ENCODE results near the gene CREM. TPM values are rescaled to one million over a fixed set of nuclear protein-coding genes. Genes with fewer than 3 reads are reported as not detected.
A peak's percentile ranks its signal among the peaks of the same experiment; 100 is the strongest.

The CREM gene
- total and polyA plus RNA-seq, 2 experiments from 2014 or later: 40.9 to 43.8 TPM

DNA sequence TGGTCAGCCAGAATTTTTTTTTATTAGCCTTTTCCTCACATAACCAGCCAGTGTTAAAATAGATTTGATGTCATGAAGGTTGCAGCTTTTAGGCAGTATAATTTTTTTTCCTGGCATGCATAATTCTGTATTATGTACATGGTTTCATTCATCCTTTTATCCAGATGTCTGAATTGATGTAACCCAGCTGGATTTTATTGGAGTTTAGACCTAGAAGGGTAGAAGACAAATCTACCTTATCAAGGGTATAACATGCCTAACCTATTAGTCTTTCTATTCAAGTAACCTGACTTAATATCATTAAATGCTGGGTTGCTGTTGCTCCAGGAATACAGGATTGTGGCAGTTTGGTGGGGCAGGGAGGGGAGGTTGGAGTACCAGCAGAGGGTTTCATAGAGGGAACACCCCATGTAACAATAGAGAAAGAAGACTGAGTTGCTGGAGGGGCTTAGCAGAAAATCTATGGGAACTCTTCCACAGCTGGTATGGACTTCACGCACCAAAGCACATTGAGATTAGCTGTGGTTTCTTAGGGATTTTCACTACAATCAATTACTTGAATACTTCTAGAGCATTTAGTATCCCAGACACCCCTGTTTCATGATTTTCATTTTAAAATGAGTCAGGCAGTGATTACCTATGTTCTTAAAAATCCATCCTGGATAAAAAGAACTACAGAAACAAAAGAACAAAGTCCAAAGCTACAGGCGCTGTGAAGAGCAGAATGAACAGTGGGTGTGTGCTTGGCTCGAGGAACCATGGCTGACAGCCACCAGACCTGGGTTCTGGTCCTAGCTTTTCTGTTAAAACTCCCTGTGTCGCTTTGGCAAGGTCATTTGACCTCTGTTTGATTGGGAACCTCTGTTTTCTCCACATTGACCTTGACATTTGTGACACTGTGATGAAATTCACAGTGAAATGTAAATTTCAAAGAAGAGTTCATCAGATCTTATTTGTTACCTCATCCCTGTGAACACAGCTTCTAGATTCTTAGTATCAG lies 93.5 kb downstream of the CREM start:
- no peaks in the 10 kb centered on the region for H3K4me1 ChIP-seq (ENCODE audit: insufficient read depth)
- no peaks in the 10 kb centered on the region for H3K27me3 Mint-ChIP-seq (ENCODE audit: insufficient read depth, low read depth, poor library complexity)
- H3K9me2 ChIP-seq (ENCODE audit: insufficient read depth): no peaks in the 10 kb centered on the region
- no peaks in the 10 kb centered on the region for H3K9me3 Mint-ChIP-seq
- no peaks in the 10 kb centered on the region for H4K20me1 ChIP-seq (replicated peaks; ENCODE audit: insufficient read depth)
- H3K36me3 Mint-ChIP-seq (ENCODE audit: low read depth): no peaks in the 10 kb centered on the region
- H3K27me3 ChIP-seq (ENCODE audit: insufficient read depth): no peaks in the 10 kb centered on the region
- no peak overlapping the region for H3K4me3 Mint-ChIP-seq
- no peaks in the 10 kb centered on the region for H3K36me3 ChIP-seq (ENCODE audit: insufficient read depth)
- no peak overlapping the region for H3K4me3 ChIP-seq
- no peak overlapping the region for H3K27ac Mint-ChIP-seq
- peaks cover 2% of the 10 kb centered on the region; the same call in 1 of the 3 replicates for H3K4me1 Mint-ChIP-seq
- DNase-seq (ENCODE audit: low spot score) (no peak), ATAC-seq (no peak)
- no peak overlapping the region for H3K4me2 ChIP-seq
- no peak overlapping the region for H3K27ac ChIP-seq (ENCODE audit: low read depth)
- H2AFZ ChIP-seq: 0 out of 2 replicates have a peak overlapping the region, but pooled peaks have one; percentile 8
- H3K79me2 ChIP-seq (replicated peaks; ENCODE audit: insufficient read depth): no peaks in the 10 kb centered on the region
- no peak for TF ChIP-seq STAT1 (IDR thresholded peaks at IDR 0.05; ENCODE audit: unreplicated experiment)
- no peak for TF ChIP-seq NANOG (IDR thresholded peaks at IDR 0.05; ENCODE audit: borderline replicate concordance)
- TF ChIP-seq EZH2phosphoT487 (IDR thresholded peaks at IDR 0.05; ENCODE audit: unreplicated experiment): no peak
- TF ChIP-seq, protein P1, sequence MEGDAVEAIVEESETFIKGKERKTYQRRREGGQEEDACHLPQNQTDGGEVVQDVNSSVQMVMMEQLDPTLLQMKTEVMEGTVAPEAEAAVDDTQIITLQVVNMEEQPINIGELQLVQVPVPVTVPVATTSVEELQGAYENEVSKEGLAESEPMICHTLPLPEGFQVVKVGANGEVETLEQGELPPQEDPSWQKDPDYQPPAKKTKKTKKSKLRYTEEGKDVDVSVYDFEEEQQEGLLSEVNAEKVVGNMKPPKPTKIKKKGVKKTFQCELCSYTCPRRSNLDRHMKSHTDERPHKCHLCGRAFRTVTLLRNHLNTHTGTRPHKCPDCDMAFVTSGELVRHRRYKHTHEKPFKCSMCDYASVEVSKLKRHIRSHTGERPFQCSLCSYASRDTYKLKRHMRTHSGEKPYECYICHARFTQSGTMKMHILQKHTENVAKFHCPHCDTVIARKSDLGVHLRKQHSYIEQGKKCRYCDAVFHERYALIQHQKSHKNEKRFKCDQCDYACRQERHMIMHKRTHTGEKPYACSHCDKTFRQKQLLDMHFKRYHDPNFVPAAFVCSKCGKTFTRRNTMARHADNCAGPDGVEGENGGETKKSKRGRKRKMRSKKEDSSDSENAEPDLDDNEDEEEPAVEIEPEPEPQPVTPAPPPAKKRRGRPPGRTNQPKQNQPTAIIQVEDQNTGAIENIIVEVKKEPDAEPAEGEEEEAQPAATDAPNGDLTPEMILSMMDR (conservative IDR thresholded peaks at IDR 0.05; ENCODE audit: low read depth in 2 of 2): no peak
- TF ChIP-seq JUNB (IDR thresholded peaks at IDR 0.05; ENCODE audit: unreplicated experiment): no peak
- TF ChIP-seq, protein P2, sequence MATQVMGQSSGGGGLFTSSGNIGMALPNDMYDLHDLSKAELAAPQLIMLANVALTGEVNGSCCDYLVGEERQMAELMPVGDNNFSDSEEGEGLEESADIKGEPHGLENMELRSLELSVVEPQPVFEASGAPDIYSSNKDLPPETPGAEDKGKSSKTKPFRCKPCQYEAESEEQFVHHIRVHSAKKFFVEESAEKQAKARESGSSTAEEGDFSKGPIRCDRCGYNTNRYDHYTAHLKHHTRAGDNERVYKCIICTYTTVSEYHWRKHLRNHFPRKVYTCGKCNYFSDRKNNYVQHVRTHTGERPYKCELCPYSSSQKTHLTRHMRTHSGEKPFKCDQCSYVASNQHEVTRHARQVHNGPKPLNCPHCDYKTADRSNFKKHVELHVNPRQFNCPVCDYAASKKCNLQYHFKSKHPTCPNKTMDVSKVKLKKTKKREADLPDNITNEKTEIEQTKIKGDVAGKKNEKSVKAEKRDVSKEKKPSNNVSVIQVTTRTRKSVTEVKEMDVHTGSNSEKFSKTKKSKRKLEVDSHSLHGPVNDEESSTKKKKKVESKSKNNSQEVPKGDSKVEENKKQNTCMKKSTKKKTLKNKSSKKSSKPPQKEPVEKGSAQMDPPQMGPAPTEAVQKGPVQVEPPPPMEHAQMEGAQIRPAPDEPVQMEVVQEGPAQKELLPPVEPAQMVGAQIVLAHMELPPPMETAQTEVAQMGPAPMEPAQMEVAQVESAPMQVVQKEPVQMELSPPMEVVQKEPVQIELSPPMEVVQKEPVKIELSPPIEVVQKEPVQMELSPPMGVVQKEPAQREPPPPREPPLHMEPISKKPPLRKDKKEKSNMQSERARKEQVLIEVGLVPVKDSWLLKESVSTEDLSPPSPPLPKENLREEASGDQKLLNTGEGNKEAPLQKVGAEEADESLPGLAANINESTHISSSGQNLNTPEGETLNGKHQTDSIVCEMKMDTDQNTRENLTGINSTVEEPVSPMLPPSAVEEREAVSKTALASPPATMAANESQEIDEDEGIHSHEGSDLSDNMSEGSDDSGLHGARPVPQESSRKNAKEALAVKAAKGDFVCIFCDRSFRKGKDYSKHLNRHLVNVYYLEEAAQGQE (IDR thresholded peaks at IDR 0.05; ENCODE audit: unreplicated experiment): no peak
- no peak for TF ChIP-seq CREB1 (CRISPR knock-in tag; IDR thresholded peaks at IDR 0.05; ENCODE audit: low read depth)
- TF ChIP-seq, protein P3, sequence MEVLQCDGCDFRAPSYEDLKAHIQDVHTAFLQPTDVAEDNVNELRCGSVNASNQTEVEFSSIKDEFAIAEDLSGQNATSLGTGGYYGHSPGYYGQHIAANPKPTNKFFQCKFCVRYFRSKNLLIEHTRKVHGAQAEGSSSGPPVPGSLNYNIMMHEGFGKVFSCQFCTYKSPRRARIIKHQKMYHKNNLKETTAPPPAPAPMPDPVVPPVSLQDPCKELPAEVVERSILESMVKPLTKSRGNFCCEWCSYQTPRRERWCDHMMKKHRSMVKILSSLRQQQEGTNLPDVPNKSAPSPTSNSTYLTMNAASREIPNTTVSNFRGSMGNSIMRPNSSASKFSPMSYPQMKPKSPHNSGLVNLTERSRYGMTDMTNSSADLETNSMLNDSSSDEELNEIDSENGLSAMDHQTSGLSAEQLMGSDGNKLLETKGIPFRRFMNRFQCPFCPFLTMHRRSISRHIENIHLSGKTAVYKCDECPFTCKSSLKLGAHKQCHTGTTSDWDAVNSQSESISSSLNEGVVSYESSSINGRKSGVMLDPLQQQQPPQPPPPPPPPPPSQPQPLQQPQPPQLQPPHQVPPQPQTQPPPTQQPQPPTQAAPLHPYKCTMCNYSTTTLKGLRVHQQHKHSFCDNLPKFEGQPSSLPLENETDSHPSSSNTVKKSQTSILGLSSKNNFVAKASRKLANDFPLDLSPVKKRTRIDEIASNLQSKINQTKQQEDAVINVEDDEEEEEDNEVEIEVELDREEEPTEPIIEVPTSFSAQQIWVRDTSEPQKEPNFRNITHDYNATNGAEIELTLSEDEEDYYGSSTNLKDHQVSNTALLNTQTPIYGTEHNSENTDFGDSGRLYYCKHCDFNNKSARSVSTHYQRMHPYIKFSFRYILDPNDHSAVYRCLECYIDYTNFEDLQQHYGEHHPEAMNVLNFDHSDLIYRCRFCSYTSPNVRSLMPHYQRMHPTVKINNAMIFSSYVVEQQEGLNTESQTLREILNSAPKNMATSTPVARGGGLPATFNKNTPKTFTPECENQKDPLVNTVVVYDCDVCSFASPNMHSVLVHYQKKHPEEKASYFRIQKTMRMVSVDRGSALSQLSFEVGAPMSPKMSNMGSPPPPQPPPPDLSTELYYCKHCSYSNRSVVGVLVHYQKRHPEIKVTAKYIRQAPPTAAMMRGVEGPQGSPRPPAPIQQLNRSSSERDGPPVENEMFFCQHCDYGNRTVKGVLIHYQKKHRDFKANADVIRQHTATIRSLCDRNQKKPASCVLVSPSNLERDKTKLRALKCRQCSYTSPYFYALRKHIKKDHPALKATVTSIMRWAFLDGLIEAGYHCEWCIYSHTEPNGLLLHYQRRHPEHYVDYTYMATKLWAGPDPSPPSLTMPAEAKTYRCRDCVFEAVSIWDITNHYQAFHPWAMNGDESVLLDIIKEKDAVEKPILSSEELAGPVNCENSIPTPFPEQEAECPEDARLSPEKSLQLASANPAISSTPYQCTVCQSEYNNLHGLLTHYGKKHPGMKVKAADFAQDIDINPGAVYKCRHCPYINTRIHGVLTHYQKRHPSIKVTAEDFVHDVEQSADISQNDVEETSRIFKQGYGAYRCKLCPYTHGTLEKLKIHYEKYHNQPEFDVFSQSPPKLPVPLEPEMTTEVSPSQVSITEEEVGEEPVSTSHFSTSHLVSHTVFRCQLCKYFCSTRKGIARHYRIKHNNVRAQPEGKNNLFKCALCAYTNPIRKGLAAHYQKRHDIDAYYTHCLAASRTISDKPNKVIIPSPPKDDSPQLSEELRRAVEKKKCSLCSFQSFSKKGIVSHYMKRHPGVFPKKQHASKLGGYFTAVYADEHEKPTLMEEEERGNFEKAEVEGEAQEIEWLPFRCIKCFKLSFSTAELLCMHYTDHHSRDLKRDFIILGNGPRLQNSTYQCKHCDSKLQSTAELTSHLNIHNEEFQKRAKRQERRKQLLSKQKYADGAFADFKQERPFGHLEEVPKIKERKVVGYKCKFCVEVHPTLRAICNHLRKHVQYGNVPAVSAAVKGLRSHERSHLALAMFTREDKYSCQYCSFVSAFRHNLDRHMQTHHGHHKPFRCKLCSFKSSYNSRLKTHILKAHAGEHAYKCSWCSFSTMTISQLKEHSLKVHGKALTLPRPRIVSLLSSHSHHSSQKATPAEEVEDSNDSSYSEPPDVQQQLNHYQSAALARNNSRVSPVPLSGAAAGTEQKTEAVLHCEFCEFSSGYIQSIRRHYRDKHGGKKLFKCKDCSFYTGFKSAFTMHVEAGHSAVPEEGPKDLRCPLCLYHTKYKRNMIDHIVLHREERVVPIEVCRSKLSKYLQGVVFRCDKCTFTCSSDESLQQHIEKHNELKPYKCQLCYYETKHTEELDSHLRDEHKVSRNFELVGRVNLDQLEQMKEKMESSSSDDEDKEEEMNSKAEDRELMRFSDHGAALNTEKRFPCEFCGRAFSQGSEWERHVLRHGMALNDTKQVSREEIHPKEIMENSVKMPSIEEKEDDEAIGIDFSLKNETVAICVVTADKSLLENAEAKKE (CRISPR knock-in tag; IDR thresholded peaks at IDR 0.05): no peak
- no peak for TF ChIP-seq ZNF331 (CRISPR knock-in tag; IDR thresholded peaks at IDR 0.05; ENCODE audit: low read depth)
- no peak for TF ChIP-seq ZNF114 (CRISPR knock-in tag; IDR thresholded peaks at IDR 0.05)
- no peak for TF ChIP-seq POLR2AphosphoS5 (IDR thresholded peaks at IDR 0.05; ENCODE audit: low read depth)
- TF ChIP-seq EZH2 (IDR thresholded peaks at IDR 0.05; ENCODE audit: low read depth, unreplicated experiment): no peak
- TF ChIP-seq, protein P4, sequence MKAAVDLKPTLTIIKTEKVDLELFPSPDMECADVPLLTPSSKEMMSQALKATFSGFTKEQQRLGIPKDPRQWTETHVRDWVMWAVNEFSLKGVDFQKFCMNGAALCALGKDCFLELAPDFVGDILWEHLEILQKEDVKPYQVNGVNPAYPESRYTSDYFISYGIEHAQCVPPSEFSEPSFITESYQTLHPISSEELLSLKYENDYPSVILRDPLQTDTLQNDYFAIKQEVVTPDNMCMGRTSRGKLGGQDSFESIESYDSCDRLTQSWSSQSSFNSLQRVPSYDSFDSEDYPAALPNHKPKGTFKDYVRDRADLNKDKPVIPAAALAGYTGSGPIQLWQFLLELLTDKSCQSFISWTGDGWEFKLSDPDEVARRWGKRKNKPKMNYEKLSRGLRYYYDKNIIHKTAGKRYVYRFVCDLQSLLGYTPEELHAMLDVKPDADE (IDR thresholded peaks at IDR 0.05): no peak
- H3F3A ChIP-seq (replicated peaks; ENCODE audit: low read depth): no peaks in the 10 kb centered on the region

Data from GM23338 (cell line).